ENCODE measurements around the gene PTBP1.

- TF ChIP-seq CTCF (IDR thresholded peaks at IDR 0.05; ENCODE audit: low read length) (peak; percentile 28), EZH2 (IDR thresholded peaks at IDR 0.05; ENCODE audit: borderline replicate concordance, low read length) (no peak)
Measured at GRCh38 chr19:771332-771785, 25.9 kb upstream of the PTBP1 start.
